Suprapubic skin (tissue), 4 donors: Measurements from ENCODE around the gene SH3BP5. TPM values are rescaled to one million over a fixed set of nuclear protein-coding genes. Genes with fewer than 3 reads are reported as not detected.

Experiments used
- DNase-seq, 2 donors: peaks; one replicate each; pipeline ENCODE4 v3.0.0-alpha.2; 2019; ENCODE audit warnings: low spot score in 2 of 2
- H3K27ac ChIP-seq: fragments of 200-600 bp; sonication (generic); one replicate; pipeline ENCODE4 v1.5.1; 2019
- H3K27me3 ChIP-seq: fragments of 200-600 bp; sonication (generic); one replicate; pipeline ENCODE4 v1.5.1; 2019
- H3K36me3 ChIP-seq: fragments of 200-600 bp; sonication (generic); one replicate; pipeline ENCODE4 v1.5.1; 2019
- H3K4me1 ChIP-seq: fragments of 200-600 bp; sonication (generic); one replicate; pipeline ENCODE4 v1.5.1; 2019
- H3K4me3 ChIP-seq: fragments of 200-600 bp; sonication (generic); one replicate; pipeline ENCODE4 v1.5.1; 2019; ENCODE audit warnings: mild to moderate bottlenecking
- H3K9me3 ChIP-seq: fragments of 200-600 bp; sonication (generic); one replicate; pipeline ENCODE4 v1.5.1; 2019
- EP300 ChIP-seq: sonication (generic); formaldehyde crosslinking; IDR thresholded peaks from one replicate; pipeline ENCODE4 v1.6.1; 2017; ENCODE audit warnings: antibody characterized with exemption
- POLR2A ChIP-seq, 2 donors: fragments of 450-650 bp; IDR thresholded peaks; one replicate each; pipeline ENCODE4 v1.6.1; 2017; ENCODE audit warnings: antibody characterized with exemption in 2 of 2, mild to moderate bottlenecking in 2 of 2, moderate library complexity in 2 of 2
- POLR2AphosphoS5 ChIP-seq, 3 donors: sonication (generic); formaldehyde crosslinking; IDR thresholded peaks; one replicate each; pipeline ENCODE4 v1.6.1; 2017; ENCODE audit warnings: antibody characterized with exemption in 3 of 3
- WGBS: methylation state at CpG from one replicate; pipeline ENCODE4 v1.1.5; 2018; 5-methylcytosine and 5-hydroxymethylcytosine counted together
- total RNA-seq, 4 donors: library from RNA; depleted of rRNA; stranded (reverse); fragments of >200 nt; gene quantifications; one replicate each; pipeline ENCODE4 v1.1.0, GENCODE V29; 2016
- TF ChIP-seq, protein P1 (sequence below), 2 donors: fragments of 200-600 bp in 1 of 2; fragments of 450-650 bp in 1 of 2; sonication (generic) in 1 of 2; IDR thresholded peaks; one replicate each; pipeline ENCODE4 v1.5.1; 2016 to 2019; ENCODE audit warnings: antibody characterized with exemption in 2 of 2, mild to moderate bottlenecking in 1 of 2, moderate library complexity in 1 of 2

Gene SH3BP5
- total RNA-seq, 4 donors from 2014 or later = 11.2 to 27.0 (median 17.8) TPM

- no peaks in the 10 kb centered on the region for H3K36me3 ChIP-seq
- peaks cover 33% of the 10 kb centered on the region for H3K4me1 ChIP-seq
- H3K27me3 ChIP-seq = no peaks in the 10 kb centered on the region
- WGBS = 88% methylated on average over 1 of the region's 1 CpG
- no peak for DNase-seq
- H3K4me3 ChIP-seq = no peak overlapping the region
- no peak for TF ChIP-seq POLR2A (IDR thresholded peaks at IDR 0.05)
- TF ChIP-seq POLR2AphosphoS5 (IDR thresholded peaks at IDR 0.05) = no peak
- TF ChIP-seq EP300 = no peak
- TF ChIP-seq, protein P1, sequence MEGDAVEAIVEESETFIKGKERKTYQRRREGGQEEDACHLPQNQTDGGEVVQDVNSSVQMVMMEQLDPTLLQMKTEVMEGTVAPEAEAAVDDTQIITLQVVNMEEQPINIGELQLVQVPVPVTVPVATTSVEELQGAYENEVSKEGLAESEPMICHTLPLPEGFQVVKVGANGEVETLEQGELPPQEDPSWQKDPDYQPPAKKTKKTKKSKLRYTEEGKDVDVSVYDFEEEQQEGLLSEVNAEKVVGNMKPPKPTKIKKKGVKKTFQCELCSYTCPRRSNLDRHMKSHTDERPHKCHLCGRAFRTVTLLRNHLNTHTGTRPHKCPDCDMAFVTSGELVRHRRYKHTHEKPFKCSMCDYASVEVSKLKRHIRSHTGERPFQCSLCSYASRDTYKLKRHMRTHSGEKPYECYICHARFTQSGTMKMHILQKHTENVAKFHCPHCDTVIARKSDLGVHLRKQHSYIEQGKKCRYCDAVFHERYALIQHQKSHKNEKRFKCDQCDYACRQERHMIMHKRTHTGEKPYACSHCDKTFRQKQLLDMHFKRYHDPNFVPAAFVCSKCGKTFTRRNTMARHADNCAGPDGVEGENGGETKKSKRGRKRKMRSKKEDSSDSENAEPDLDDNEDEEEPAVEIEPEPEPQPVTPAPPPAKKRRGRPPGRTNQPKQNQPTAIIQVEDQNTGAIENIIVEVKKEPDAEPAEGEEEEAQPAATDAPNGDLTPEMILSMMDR (IDR thresholded peaks at IDR 0.05) = no peak
- H3K9me3 ChIP-seq = no peaks in the 10 kb centered on the region
- no peak overlapping the region for H3K27ac ChIP-seq
Observed at GRCh38 chr3:15283702-15284101, 48.7 kb downstream of the SH3BP5 start.

- peaks cover 17% of the 10 kb centered on the region for H3K4me1 ChIP-seq
- 85% methylated on average over 9 of the region's 9 CpGs for WGBS
- DNase-seq = no peak
- H3K36me3 ChIP-seq = no peaks in the 10 kb centered on the region
- H3K4me3 ChIP-seq = no peak overlapping the region
- H3K27me3 ChIP-seq = no peaks in the 10 kb centered on the region
- H3K9me3 ChIP-seq = no peaks in the 10 kb centered on the region
- TF ChIP-seq, protein P1 (IDR thresholded peaks at IDR 0.05) = no peak
- TF ChIP-seq EP300 = no peak
- TF ChIP-seq POLR2A (IDR thresholded peaks at IDR 0.05) = no peak
- TF ChIP-seq POLR2AphosphoS5 (IDR thresholded peaks at IDR 0.05) = no peak
- H3K27ac ChIP-seq = no peak overlapping the region
Observed at GRCh38 chr3:15281817-15282216, 50.6 kb downstream of the SH3BP5 start.

- H3K4me3 ChIP-seq = no peak overlapping the region
- TF ChIP-seq POLR2A (IDR thresholded peaks at IDR 0.05) (no peak), POLR2AphosphoS5 (IDR thresholded peaks at IDR 0.05) (no peak), EP300 (no peak)
- TF ChIP-seq, protein P1 (IDR thresholded peaks at IDR 0.05) = no peak
- DNase-seq = no peak
- WGBS = 90% methylated on average over 10 of the region's 10 CpGs
- H3K27me3 ChIP-seq = no peaks in the 10 kb centered on the region
- H3K27ac ChIP-seq = no peak overlapping the region
- H3K4me1 ChIP-seq = peaks cover 17% of the 10 kb centered on the region
- no peaks in the 10 kb centered on the region for H3K9me3 ChIP-seq
- no peaks in the 10 kb centered on the region for H3K36me3 ChIP-seq
Observed at GRCh38 chr3:15280853-15281532, 51.4 kb downstream of the SH3BP5 start.

DNA sequence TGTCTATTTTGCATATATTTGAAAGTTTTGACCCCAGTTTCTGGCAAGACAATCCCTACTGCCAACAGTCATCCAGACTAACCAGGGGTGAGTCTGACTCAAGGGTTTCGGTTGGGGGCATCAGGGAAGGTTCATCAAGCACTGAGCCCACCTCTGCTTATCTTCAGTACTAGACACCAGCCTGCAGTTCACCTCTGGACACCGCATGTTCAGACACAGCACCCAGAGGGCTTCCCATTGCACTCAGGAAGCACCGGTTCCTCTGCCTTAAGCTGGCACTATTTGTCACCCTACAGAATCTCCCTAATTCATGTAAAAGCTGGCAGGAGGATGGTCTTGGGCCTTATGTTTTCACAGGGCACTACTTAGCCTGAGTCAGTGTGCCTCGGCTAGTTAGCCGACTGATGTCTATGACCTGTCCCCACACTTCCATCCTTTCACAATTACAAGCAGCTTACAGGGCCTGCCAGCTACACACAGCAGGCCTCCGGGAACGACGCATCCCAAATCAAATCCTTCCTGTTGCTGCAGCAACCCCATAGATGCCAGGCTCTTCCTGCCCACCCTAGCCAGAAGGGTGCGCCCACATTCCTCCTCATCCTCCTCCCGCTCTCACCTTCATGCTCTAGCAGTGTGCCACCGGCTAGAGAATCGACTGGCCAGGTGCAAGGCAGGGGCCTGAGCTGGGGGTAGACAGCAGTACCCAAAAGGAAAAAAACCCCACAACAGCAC, 52.5 kb downstream of the SH3BP5 start:
- H3K4me1 ChIP-seq = peaks cover 14% of the 10 kb centered on the region
- H3K4me3 ChIP-seq = no peak overlapping the region
- H3K9me3 ChIP-seq = no peaks in the 10 kb centered on the region
- no peak for DNase-seq
- no peaks in the 10 kb centered on the region for H3K27me3 ChIP-seq
- no peak overlapping the region for H3K27ac ChIP-seq
- TF ChIP-seq POLR2AphosphoS5 (IDR thresholded peaks at IDR 0.05) = no peak
- TF ChIP-seq EP300 = no peak
- TF ChIP-seq, protein P1 (IDR thresholded peaks at IDR 0.05) = no peak
- no peak for TF ChIP-seq POLR2A (IDR thresholded peaks at IDR 0.05)
- no peaks in the 10 kb centered on the region for H3K36me3 ChIP-seq
- 64% methylated on average over 12 of the region's 12 CpGs for WGBS

GRCh38 chr3:15279205-15279604, 53.2 kb downstream of the SH3BP5 start:
- Histone ChIP-seq H3K9me3 (no peaks in the 10 kb centered on the region), H3K27ac (no peak overlapping the region), H3K4me1 (peaks cover 9% of the 10 kb centered on the region), H3K4me3 (no peak overlapping the region), H3K36me3 (no peaks in the 10 kb centered on the region), H3K27me3 (no peaks in the 10 kb centered on the region)
- TF ChIP-seq POLR2AphosphoS5 (IDR thresholded peaks at IDR 0.05) (no peak), EP300 (no peak), POLR2A (IDR thresholded peaks at IDR 0.05) (no peak)
- TF ChIP-seq, protein P1 (IDR thresholded peaks at IDR 0.05) = no peak
- WGBS = 79% methylated on average over 4 of the region's 4 CpGs
- no peak for DNase-seq
